HepG2 (cell line): Measurements from ENCODE around the gene TMEM200A. TPM values are rescaled to one million over a fixed set of nuclear protein-coding genes. Genes with fewer than 3 reads are reported as not detected.

Experiments used
- ATAC-seq: fragments of 200-7000 bp; cut with Tn5 transposase; 3 replicates; pipeline ENCODE4 v1.9.1; 2020; ENCODE audit warnings: mild to moderate bottlenecking, moderate library complexity
- BruUV-seq: library from RNA; stranded (reverse); fragments of 400-500 nt; replicated peaks from 2 replicates; lab custom pipeline; 2021; lab: Mats Ljungman, UMichigan
- CTCF ChIA-PET: fragments of 300-600 bp; formaldehyde crosslinking; extraction: SDS; loops from one replicate; lab custom pipeline; 2021; ENCODE audit warnings: low total read pairs, inconsistent platforms, low intra/inter-chr PET ratio; lab: Yijun Ruan, JAX
- POLR2A ChIA-PET: fragments of 350-600 bp; sonication (Branson Sonifier 250); formaldehyde crosslinking; loops from one replicate; lab custom pipeline; 2020; ENCODE audit warnings: antibody characterized with exemption, inconsistent platforms; lab: Yijun Ruan, JAX
- DNase-seq: peaks from one replicate; pipeline ENCODE4 v3.0.0-alpha.2; 2015; ENCODE audit warnings: low spot score
- FAIRE-seq: peaks from 3 replicates; lab custom pipeline; 2011; peaks lifted over from hg19 to GRCh38; lab: Jason Lieb, UNC
- H2AFZ ChIP-seq: one replicate; pipeline ENCODE4 v1.6.1; 2011; ENCODE audit warnings: low read length, inconsistent platforms
- H3K27ac ChIP-seq: fragments of 300-600 bp; 3 replicates; pipeline ENCODE4 v1.8.0; 2011; ENCODE audit warnings: mixed run types, mild to moderate bottlenecking, mixed read lengths, low read length, inconsistent platforms; ENCODE audit not compliant: insufficient read depth; ENCODE audit errors: extremely low read length
- H3K27me3 ChIP-seq, 2 experiments: fragments of 200-600 bp in 1 of 2; 2 replicates in 1 of 2; 3 replicates in 1 of 2; pipeline versions ENCODE4 v1.6.0 to v1.8.0; 2011; ENCODE audit warnings: low read length in 2 of 2, mild to moderate bottlenecking in 2 of 2, moderate library complexity in 2 of 2, inconsistent platforms in 1 of 2; ENCODE audit not compliant: insufficient read depth in 2 of 2, control insufficient read depth in 1 of 2
- H3K36me3 ChIP-seq, 2 experiments: fragments of 200-600 bp in 1 of 2; replicated peaks in 1 of 2; 2 replicates in 1 of 2; 3 replicates in 1 of 2; pipeline versions ENCODE4 v1.5.1 to v1.8.0; 2011; ENCODE audit warnings: low read length in 2 of 2, inconsistent platforms in 1 of 2; ENCODE audit not compliant: insufficient read depth in 2 of 2, control insufficient read depth in 1 of 2
- H3K4me1 ChIP-seq: 2 replicates; pipeline ENCODE4 v1.5.1; 2012; ENCODE audit warnings: low read length, inconsistent platforms; ENCODE audit not compliant: insufficient read depth
- H3K4me2 ChIP-seq: 2 replicates; pipeline ENCODE4 v1.6.0; 2011; ENCODE audit warnings: low read depth, low read length, inconsistent platforms
- H3K4me3 ChIP-seq, 3 experiments: fragments of 200-600 bp in 1 of 3; sonication (generic), shearing (Covaris generic) in 1 of 3; replicated peaks in 1 of 3; 2 replicates each; pipeline ENCODE4 v1.5.1; 2011 to 2016; ENCODE audit warnings: low read length in 3 of 3, inconsistent platforms in 2 of 3, low read depth in 2 of 3, mild to moderate bottlenecking in 2 of 3, control low read depth in 1 of 3, mixed read lengths in 1 of 3; ENCODE audit not compliant: insufficient read depth in 1 of 3
- H3K79me2 ChIP-seq: one replicate; pipeline ENCODE4 v1.6.1; 2011; ENCODE audit warnings: low read length, inconsistent platforms; ENCODE audit not compliant: insufficient read depth
- H3K9ac ChIP-seq: 2 replicates; pipeline ENCODE4 v1.6.0; 2011; ENCODE audit warnings: mild to moderate bottlenecking, low read depth, low read length, inconsistent platforms; ENCODE audit not compliant: insufficient read depth
- H3K9me3 ChIP-seq: 2 replicates; pipeline ENCODE4 v1.5.1; 2012; ENCODE audit warnings: mild to moderate bottlenecking, low read length
- H4K20me1 ChIP-seq: 2 replicates; pipeline ENCODE4 v1.6.0; 2011; ENCODE audit warnings: inconsistent platforms, mild to moderate bottlenecking, low read length, moderate library complexity; ENCODE audit not compliant: insufficient read depth
- HMGXB4 ChIP-seq, 2 experiments: sonication (generic) in 1 of 2; formaldehyde crosslinking in 1 of 2; IDR thresholded peaks; 2 replicates each; pipeline versions ENCODE4 v1.4.0 to v1.6.1; 2018 to 2020; ENCODE audit warnings: missing genetic modification reagents in 2 of 2, borderline replicate concordance in 1 of 2, low read depth in 1 of 2, mild to moderate bottlenecking in 1 of 2, missing biosample characterization in 1 of 2
- LCORL ChIP-seq, 2 experiments: fragments of 450-650 bp in 1 of 2; sonication (generic) in 1 of 2; formaldehyde crosslinking in 1 of 2; IDR thresholded peaks; 2 replicates each; pipeline versions ENCODE4 v1.5.0 to v1.6.1; 2017 to 2020; ENCODE audit warnings: antibody characterized with exemption in 1 of 2, missing genetic modification reagents in 1 of 2
- MAX ChIP-seq: IDR thresholded peaks from 2 replicates; pipeline ENCODE4 v1.6.1; 2012; ENCODE audit warnings: inconsistent platforms
- NFKB2 ChIP-seq: sonication (generic); formaldehyde crosslinking; IDR thresholded peaks from 2 replicates; pipeline ENCODE4 v1.4.0; 2020; ENCODE audit warnings: missing genetic modification reagents, borderline replicate concordance
- SNAPC4 ChIP-seq: sonication (generic); formaldehyde crosslinking; IDR thresholded peaks from 2 replicates; pipeline ENCODE4 v1.4.0; 2020; ENCODE audit warnings: mild to moderate bottlenecking, missing genetic modification reagents
- ZBTB39 ChIP-seq: sonication (generic); formaldehyde crosslinking; IDR thresholded peaks from 2 replicates; pipeline ENCODE4 v1.5.0; 2020; ENCODE audit warnings: missing genetic modification reagents
- ZBTB7B ChIP-seq: sonication (generic); formaldehyde crosslinking; IDR thresholded peaks from 2 replicates; pipeline ENCODE4 v1.4.0; 2020; ENCODE audit warnings: missing genetic modification reagents
- ZFP1 ChIP-seq: IDR thresholded peaks from 2 replicates; pipeline ENCODE4 v1.6.1; 2016
- ZNF446 ChIP-seq: sonication (generic); formaldehyde crosslinking; IDR thresholded peaks from 2 replicates; pipeline ENCODE4 v1.5.0; 2020; ENCODE audit warnings: mild to moderate bottlenecking, missing genetic modification reagents
- ZNF670 ChIP-seq: sonication (generic); formaldehyde crosslinking; IDR thresholded peaks from 2 replicates; pipeline ENCODE4 v1.8.0; 2022; ENCODE audit warnings: mild to moderate bottlenecking, missing genetic modification reagents, borderline replicate concordance
- ZNF775 ChIP-seq: sonication (generic); formaldehyde crosslinking; IDR thresholded peaks from 2 replicates; pipeline ENCODE4 v1.4.0; 2020; ENCODE audit warnings: missing genetic modification reagents, mild to moderate bottlenecking, moderate library complexity, borderline replicate concordance
- WGBS: methylation state at CpG from one replicate; pipeline ENCODE4 v1.1.6; 2017; ENCODE audit warnings: low lambda C conversion rate; 5-methylcytosine and 5-hydroxymethylcytosine counted together
- in situ Hi-C: cut with HindIII; loops from 2 replicates; pipeline ENCODE4 v1.10.0; 2017; ENCODE audit warnings: low pct_unique_long_range_greater_than_20kb; ENCODE audit not compliant: extremely low pct_ligation_motif_present
- intact Hi-C: fragments of 100-400 bp; cut with micrococcal nuclease; formaldehyde crosslinking; loops from one replicate; pipeline ENCODE4 v1.10.0; 2022; ENCODE audit not compliant: unreplicated experiment
- polyA plus RNA-seq, 8 experiments: library from polyadenylated mRNA; depleted of rRNA in 3 of 8; stranded (reverse) in 7 of 8; unstranded in 1 of 8; fragments of >200 nt; fragmentation: Illumina TruSeq in 4 of 8; extraction: Trizol in 4 of 8; gene quantifications; 2 replicates each; pipeline versions ENCODE4 v1.2.1 to v1.2.3, GENCODE V29; 2011 to 2016; ENCODE audit warnings: low read depth in 4 of 8, missing spikeins in 1 of 8, mixed read lengths in 1 of 8; ENCODE audit not compliant: insufficient read depth in 1 of 8
- total RNA-seq, 5 experiments: library from RNA; depleted of rRNA; stranded (reverse); fragments of >200 nt; fragmentation: Illumina TruSeq; extraction: Trizol; gene quantifications; 2 replicates each; pipeline ENCODE4 v1.2.3, GENCODE V29; 2016; ENCODE audit warnings: low read depth in 1 of 5

The TMEM200A gene
- total and polyA plus RNA-seq, 2 of the 13 experiments (the other 11 are each of a cell fraction or from before 2014, with no cell fraction given) = 0.34 TPM; not detected in 1

- TF ChIP-seq ZBTB7B (CRISPR knock-in tag) (no peak), ZNF670 (CRISPR knock-in tag) (no peak)
These were observed 43.0 kb upstream of the TMEM200A start (continued) for GRCh38 chr6:130322673-130323268.

- Histone ChIP-seq H3K27ac (no peak overlapping the region), H3K9me3 (no peaks in the 10 kb centered on the region), H4K20me1 (no peaks in the 10 kb centered on the region), H3K79me2 (no peaks in the 10 kb centered on the region), H2AFZ (no peak overlapping the region), H3K4me1 (no peaks in the 10 kb centered on the region), H3K36me3 (no peaks in the 10 kb centered on the region), H3K9ac (no peak overlapping the region), H3K4me3 (no peak overlapping the region), H3K4me2 (no peak overlapping the region), H3K27me3 (no peaks in the 10 kb centered on the region)
- in situ Hi-C loops = loop anchor here (5.0 to 10.0 kb wide), 2 partner anchors 430 to 518 kb away; no protein-coding TSS in a partner anchor
- 12% methylated on average over 4 of the region's 4 CpGs for WGBS
- DNase-seq = no peak
- BruUV-seq = no TSS peak
- intact Hi-C loops = loop anchor here (5.0 kb wide), 1 partner anchor 503 kb away; the partner anchor contains the start of gene SMLR1
- no peak for FAIRE-seq
- CTCF ChIA-PET = interaction anchor here (1.5 kb wide), 1 partner anchor 547 kb away, joined by 3 read pairs; no protein-coding TSS in a partner anchor
- TF ChIP-seq SNAPC4 (CRISPR knock-in tag) = no peak
- TF ChIP-seq LCORL (IDR thresholded peaks at IDR 0.05) = no peak
- no peak for TF ChIP-seq LCORL (CRISPR knock-in tag; IDR thresholded peaks at IDR 0.05)
- TF ChIP-seq ZBTB39 (CRISPR knock-in tag) = no peak
- TF ChIP-seq NFKB2 (CRISPR knock-in tag) = no peak
- TF ChIP-seq HMGXB4 (CRISPR knock-in tag; IDR thresholded peaks at IDR 0.05; ENCODE audit: borderline replicate concordance in 1 of 2, low read depth in 1 of 2) = no peak
- TF ChIP-seq ZNF775 (CRISPR knock-in tag) = no peak
- TF ChIP-seq ZNF446 (CRISPR knock-in tag) = no peak
- TF ChIP-seq MAX = no peak
- TF ChIP-seq ZFP1 (CRISPR knock-in tag) = no peak
- ATAC-seq = no peak
- POLR2A ChIA-PET = no interaction called here
These were observed 41.2 kb upstream of the TMEM200A start for GRCh38 chr6:130324657-130325056.
